AG04449 (cell line): ENCODE data around the gene TBC1D14.

Experiments
- CTCF ChIA-PET: fragments of 350-600 bp; formaldehyde crosslinking; extraction: SDS; loops from one replicate; lab custom pipeline; 2021; ENCODE audit warnings: antibody characterized with exemption; lab: Yijun Ruan, JAX
- POLR2A ChIA-PET: fragments of 400-600, 350-600 bp; formaldehyde crosslinking; extraction: SDS; loops from one replicate; lab custom pipeline; 2020; ENCODE audit warnings: antibody characterized with exemption, inconsistent platforms; lab: Yijun Ruan, JAX
- DNase-seq: peaks from one replicate; pipeline ENCODE4 v3.0.0-alpha.2; 2010; ENCODE audit warnings: low read depth, low spot score
- H3K4me3 ChIP-seq: 2 replicates; pipeline ENCODE4 v1.5.1; 2011; ENCODE audit warnings: low read depth, mild to moderate bottlenecking, control low read depth, low read length
- CTCF ChIP-seq: IDR thresholded peaks from one replicate; pipeline ENCODE4 v1.5.1; 2011; ENCODE audit warnings: mild to moderate bottlenecking, moderate library complexity, low read length, control low read depth, inconsistent platforms; ENCODE audit not compliant: insufficient read depth; ENCODE audit errors: missing control alignments

Gene TBC1D14

GRCh38 chr4:6881908-6882307 lies 27.7 kb upstream of the TBC1D14 start:
- H3K4me3 ChIP-seq = no peak overlapping the region
- ChIA-PET CTCF (interaction anchor here (6.9 kb wide), 1 partner anchor 7 kb away, joined by 129 read pairs; no protein-coding TSS in a partner anchor), POLR2A (no interaction called here)
- TF ChIP-seq CTCF = no peak
- no peak for DNase-seq

GRCh38 chr4:6884341-6884870 lies 25.2 kb upstream of the TBC1D14 start:
- ChIA-PET POLR2A (no interaction called here), CTCF (interaction anchor here (0.7 to 6.9 kb wide), 7 partner anchors 9 to 217 kb away, joined by 3 to 129 read pairs (median 7); no protein-coding TSS in a partner anchor)
- no peak for DNase-seq
- no peak overlapping the region for H3K4me3 ChIP-seq
- TF ChIP-seq CTCF = no peak

GRCh38 chr4:6885953-6886557 lies 23.6 kb upstream of the TBC1D14 start:
- CTCF ChIA-PET = interaction anchor here (0.7 to 6.9 kb wide), 20 partner anchors 10 to 187 kb away, joined by 3 to 129 read pairs (median 4); partner anchors contain the start of genes GRPEL1, TADA2B and TBC1D14
- DNase-seq = no peak

GRCh38 chr4:6886886-6887285 lies 22.7 kb upstream of the TBC1D14 start:
- H3K4me3 ChIP-seq = no peak overlapping the region
- no peak for DNase-seq
- CTCF ChIA-PET = interaction anchor here (0.8 to 6.9 kb wide), 15 partner anchors 9 to 185 kb away, joined by 3 to 129 read pairs (median 5); partner anchors contain the start of genes GRPEL1, TADA2B and TBC1D14
- POLR2A ChIA-PET = interaction anchor here (1.1 to 1.6 kb wide), 3 partner anchors 100 to 254 kb away, joined by 3 read pairs; no protein-coding TSS in a partner anchor
- no peak for TF ChIP-seq CTCF

More at GRCh38 chr4:6885953-6886557, 23.6 kb upstream of the TBC1D14 start:
- POLR2A ChIA-PET = interaction anchor here (1.1 to 1.6 kb wide), 6 partner anchors 13 to 253 kb away, joined by 3 to 5 read pairs (median 4); partner anchors contain the start of gene TBC1D14
- peak overlapping the region; percentile 23; the same call in 1 of the 2 replicates for H3K4me3 ChIP-seq
- peak; percentile 39 for TF ChIP-seq CTCF

GRCh38 chr4:6887591-6888371 lies 21.8 kb upstream of the TBC1D14 start:
- no peak overlapping the region for H3K4me3 ChIP-seq
- no peak for TF ChIP-seq CTCF
- no peak for DNase-seq
- CTCF ChIA-PET = interaction anchor here (1.0 to 6.9 kb wide), 5 partner anchors 13 to 184 kb away, joined by 4 to 129 read pairs (median 17); partner anchors contain the start of genes GRPEL1 and TBC1D14
- POLR2A ChIA-PET = interaction anchor here (0.6 to 1.6 kb wide), 3 partner anchors 80 to 220 kb away, joined by 3 read pairs; no protein-coding TSS in a partner anchor
